Duodenal mucosa (tissue), 2 donors: ENCODE results near the gene SPRY4.

Experiments used
- H3K27ac ChIP-seq: one replicate; pipeline ENCODE4 v1.7.0; 2013; ENCODE audit warnings: low read depth, low read length
- H3K27me3 ChIP-seq, 2 donors: one replicate each; pipeline ENCODE4 v1.7.0; 2013; ENCODE audit warnings: low read length in 2 of 2, control low read depth in 1 of 2; ENCODE audit not compliant: insufficient read depth in 2 of 2, control insufficient read depth in 1 of 2
- H3K36me3 ChIP-seq, 2 donors: one replicate each; pipeline ENCODE4 v1.7.0; 2013; ENCODE audit warnings: low read length in 2 of 2, control low read depth in 1 of 2; ENCODE audit not compliant: insufficient read depth in 2 of 2, control insufficient read depth in 1 of 2
- H3K4me1 ChIP-seq, 2 donors: one replicate each; pipeline ENCODE4 v1.7.0; 2013; ENCODE audit warnings: low read length in 2 of 2, control low read depth in 1 of 2; ENCODE audit not compliant: insufficient read depth in 2 of 2, control insufficient read depth in 1 of 2
- H3K4me3 ChIP-seq, 2 donors: one replicate each; pipeline ENCODE4 v1.7.0; 2013; ENCODE audit warnings: low read length in 2 of 2, low read depth in 1 of 2
- H3K9ac ChIP-seq, 2 donors: one replicate each; pipeline ENCODE4 v1.7.0; 2013; ENCODE audit warnings: low read length in 2 of 2, low read depth in 1 of 2
- H3K9me3 ChIP-seq, 2 donors: one replicate each; pipeline ENCODE4 v1.7.0; 2013; ENCODE audit warnings: low read length in 2 of 2, control low read depth in 1 of 2; ENCODE audit not compliant: control insufficient read depth in 1 of 2

The SPRY4 gene

DNA sequence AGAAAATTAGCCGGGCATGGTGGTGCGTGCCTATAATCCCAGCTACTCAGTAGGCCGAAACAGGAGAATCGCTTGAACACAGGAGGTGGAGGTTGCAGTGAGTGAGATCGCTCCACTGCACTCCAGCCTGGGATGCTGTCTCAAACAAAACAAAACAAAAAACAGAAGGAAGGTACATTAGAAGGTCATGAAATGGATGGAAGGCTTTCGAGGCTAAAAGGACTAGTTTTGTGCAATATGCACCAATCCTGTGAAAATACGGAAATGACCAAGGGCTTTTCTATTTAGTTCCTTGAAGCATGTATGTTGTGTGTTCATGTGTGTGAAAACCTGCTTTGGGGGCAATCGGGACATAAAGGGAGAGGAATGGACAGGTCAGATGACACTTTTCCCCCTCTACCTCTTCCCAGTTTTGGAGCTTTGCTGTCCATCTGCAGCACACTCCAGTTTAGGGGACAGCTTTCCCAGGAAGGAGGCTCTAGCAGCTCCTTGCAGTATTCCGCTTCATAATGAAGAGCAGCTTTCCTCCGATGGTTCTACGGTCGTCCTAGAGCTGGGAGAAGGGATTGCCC is 15.0 kb downstream of the SPRY4 start:
- Histone ChIP-seq H3K4me1 (peaks cover 21 to 31% of the 10 kb centered on the region in 2 donors), H3K4me3 (no peak overlapping the region), H3K9ac (no peak overlapping the region), H3K27me3 (no peaks in the 10 kb centered on the region), H3K9me3 (no peaks in the 10 kb centered on the region), H3K27ac (no peak overlapping the region), H3K36me3 (peaks cover 4 to 39% of the 10 kb centered on the region in 2 donors)

DNA sequence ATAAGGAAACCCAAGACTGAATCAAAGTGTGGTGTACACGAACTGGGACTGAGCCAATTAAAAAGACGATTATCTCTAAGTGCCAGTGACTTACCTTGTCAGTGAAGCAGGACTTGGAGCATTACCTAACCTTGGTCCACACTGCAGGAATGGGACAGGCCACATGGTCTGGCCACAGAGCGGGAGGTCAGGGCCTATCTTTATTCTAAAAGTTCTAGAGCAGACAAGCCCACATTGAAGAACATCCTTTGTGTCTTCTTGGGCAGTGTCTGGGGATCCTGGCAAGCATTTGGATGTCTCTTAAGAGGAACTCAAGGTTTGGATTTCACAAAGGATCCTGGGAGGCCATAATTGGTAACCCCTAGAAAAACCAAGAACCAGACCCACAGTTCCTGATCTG is 16.5 kb downstream of the SPRY4 start:
- Histone ChIP-seq H3K9me3 (no peaks in the 10 kb centered on the region), H3K36me3 (peaks cover 4 to 28% of the 10 kb centered on the region in 2 donors), H3K27me3 (no peaks in the 10 kb centered on the region), H3K9ac (no peak overlapping the region), H3K4me1 (peaks cover 30 to 33% of the 10 kb centered on the region in 2 donors), H3K27ac (no peak overlapping the region), H3K4me3 (no peak overlapping the region)

DNA sequence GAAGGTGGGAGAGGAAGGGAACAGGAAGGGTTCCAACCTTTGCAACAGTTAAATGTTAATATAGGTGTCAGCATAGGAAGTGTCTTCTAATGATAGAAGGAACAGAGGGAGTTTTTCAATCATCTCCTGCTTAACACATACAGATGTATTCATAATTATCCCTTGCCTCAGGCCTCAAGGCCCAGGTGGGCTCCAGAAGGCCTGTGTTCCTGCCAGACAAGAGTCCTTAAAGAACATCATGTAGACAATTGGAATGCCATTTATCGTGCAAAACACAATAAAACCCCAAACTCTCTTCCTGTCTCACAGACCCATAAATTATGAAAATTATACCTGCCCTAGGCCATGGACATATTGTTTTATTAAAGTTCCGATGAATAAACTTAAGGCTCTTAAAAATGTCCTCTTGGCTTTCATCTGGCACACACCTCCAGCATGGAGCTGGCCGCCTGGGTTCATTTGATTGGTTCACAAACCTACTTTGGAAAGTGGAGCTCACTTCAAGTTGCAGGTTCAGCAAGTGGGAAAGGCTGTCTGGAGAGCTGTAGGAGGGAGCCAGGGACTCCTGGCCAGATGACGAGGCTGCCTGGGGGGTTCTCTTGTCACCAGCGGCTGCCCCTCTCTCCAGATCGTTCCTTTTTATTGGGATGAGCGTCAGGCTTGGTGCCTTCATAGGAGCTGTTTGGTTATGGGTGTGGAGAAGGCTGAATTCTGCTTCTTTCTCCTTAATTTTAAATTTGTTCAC is 17.5 kb downstream of the SPRY4 start:
- peaks cover 30 to 33% of the 10 kb centered on the region in 2 donors for H3K4me1 ChIP-seq
- H3K27ac ChIP-seq: no peak overlapping the region
- no peak overlapping the region for H3K9ac ChIP-seq
- no peaks in the 10 kb centered on the region for H3K9me3 ChIP-seq
- H3K4me3 ChIP-seq: no peak overlapping the region
- H3K36me3 ChIP-seq: peaks cover 4 to 18% of the 10 kb centered on the region in 2 donors
- no peaks in the 10 kb centered on the region for H3K27me3 ChIP-seq

DNA sequence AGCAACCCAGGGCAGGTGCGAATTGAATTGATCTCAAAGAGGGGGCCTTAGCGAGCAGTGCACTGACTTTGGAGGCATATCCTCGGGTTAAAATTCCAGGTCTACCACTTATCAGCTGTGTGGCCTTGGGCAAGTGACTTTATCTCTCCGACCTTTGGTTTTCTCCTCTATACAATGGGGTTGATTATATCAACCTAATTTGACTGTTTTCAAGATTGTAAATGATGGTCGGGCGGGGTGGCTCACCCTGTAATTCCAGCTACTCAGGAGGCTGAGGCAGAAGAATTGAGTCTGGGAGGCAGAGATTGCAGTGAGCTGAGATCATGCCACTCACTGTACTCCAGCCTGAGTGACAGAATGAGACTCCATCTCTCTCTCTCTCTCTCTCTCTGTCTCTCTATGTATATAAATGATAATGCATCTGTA is 18.7 kb downstream of the SPRY4 start:
- H3K27ac ChIP-seq: no peak overlapping the region
- H3K36me3 ChIP-seq: peaks cover 4 to 6% of the 10 kb centered on the region in 2 donors
- H3K9me3 ChIP-seq: no peaks in the 10 kb centered on the region
- no peak overlapping the region for H3K9ac ChIP-seq
- peaks cover 43 to 45% of the 10 kb centered on the region in 2 donors for H3K4me1 ChIP-seq
- no peak overlapping the region for H3K4me3 ChIP-seq
- H3K27me3 ChIP-seq: no peaks in the 10 kb centered on the region

DNA sequence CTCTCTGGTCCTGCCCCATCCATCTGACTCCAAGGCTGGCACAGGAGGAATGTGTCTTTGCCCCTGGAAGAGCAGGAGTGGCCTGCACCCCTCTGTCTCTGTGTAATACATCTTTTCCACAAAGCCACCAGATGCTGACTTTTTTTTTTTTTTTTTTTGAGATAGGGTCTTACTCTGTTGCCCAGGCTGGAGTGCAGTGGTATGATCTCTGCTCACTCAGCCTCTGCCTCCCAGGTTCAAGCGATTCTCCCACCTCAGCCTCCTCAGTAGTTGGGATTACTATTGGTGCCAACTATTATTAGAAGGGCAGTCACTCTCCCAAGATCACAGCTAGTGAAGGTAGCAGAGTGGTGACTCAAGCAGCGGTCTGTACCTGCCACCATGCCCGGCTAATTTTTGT is 19.6 kb downstream of the SPRY4 start:
- Histone ChIP-seq H3K27me3 (no peaks in the 10 kb centered on the region), H3K36me3 (no peaks in the 10 kb centered on the region), H3K4me3 (no peak overlapping the region), H3K9me3 (no peaks in the 10 kb centered on the region), H3K27ac (no peak overlapping the region), H3K4me1 (peaks cover 43 to 46% of the 10 kb centered on the region in 2 donors), H3K9ac (no peak overlapping the region)

DNA sequence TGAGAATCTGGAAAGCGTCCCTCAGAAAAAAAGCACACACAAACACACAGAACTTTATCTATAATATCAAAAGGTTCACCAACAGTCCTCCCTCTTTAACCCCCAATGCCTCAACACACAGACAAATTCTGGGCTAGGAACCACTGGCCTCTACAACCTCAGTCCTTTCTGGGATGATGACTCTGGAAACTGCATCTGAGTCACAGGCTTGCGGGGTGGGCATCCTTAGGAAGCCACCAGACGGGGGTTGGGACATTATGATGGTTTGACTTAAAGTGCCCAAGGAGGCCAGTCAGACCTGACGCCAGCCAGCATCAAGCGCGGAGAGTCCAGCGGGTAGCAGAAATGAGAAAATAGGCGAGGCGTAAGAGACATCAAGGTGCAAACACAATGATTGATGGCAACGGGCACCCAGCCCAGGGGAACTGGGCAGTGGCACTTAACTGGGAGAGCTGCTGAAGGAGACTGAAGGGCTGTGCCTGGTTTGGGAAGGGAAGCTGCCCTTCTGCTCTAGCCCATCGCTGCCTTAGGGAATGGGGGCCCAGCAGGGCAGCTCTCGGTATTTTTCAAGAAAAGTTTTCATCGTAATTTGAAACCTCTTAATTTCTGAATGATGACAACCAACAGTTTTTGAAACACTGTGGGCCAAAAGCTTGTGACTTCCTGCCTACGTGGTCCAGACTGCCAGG is 20.7 kb downstream of the SPRY4 start:
- no peaks in the 10 kb centered on the region for H3K36me3 ChIP-seq
- no peak overlapping the region for H3K9ac ChIP-seq
- no peaks in the 10 kb centered on the region for H3K27me3 ChIP-seq
- H3K9me3 ChIP-seq: no peaks in the 10 kb centered on the region
- no peak overlapping the region for H3K4me3 ChIP-seq
- H3K27ac ChIP-seq: no peak overlapping the region
- peaks cover 45 to 46% of the 10 kb centered on the region in 2 donors for H3K4me1 ChIP-seq

DNA sequence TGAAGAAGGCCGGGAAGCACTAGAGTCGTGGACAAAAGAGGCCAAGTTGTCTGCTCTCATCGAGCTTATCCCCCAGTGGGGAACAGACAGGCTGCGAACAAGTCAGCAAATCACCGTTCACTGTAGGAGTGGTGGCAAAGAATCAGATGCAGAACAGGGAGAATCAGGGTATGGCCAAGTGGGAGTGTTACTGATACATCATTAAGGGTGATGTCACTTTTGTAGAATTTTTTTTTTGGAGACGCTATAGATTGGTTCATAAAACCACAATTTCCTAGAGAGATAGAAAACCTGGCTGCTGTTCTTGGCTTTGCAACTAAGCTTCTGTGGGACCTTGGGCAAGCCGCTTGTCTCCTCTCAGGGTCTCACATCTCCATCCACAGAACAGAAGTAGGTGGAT is 21.3 kb downstream of the SPRY4 start:
- H3K36me3 ChIP-seq: no peaks in the 10 kb centered on the region
- no peak overlapping the region for H3K4me3 ChIP-seq
- no peak overlapping the region for H3K9ac ChIP-seq
- H3K4me1 ChIP-seq: peaks cover 46 to 48% of the 10 kb centered on the region in 2 donors
- no peaks in the 10 kb centered on the region for H3K27me3 ChIP-seq
- H3K9me3 ChIP-seq: no peaks in the 10 kb centered on the region
- H3K27ac ChIP-seq: no peak overlapping the region

DNA sequence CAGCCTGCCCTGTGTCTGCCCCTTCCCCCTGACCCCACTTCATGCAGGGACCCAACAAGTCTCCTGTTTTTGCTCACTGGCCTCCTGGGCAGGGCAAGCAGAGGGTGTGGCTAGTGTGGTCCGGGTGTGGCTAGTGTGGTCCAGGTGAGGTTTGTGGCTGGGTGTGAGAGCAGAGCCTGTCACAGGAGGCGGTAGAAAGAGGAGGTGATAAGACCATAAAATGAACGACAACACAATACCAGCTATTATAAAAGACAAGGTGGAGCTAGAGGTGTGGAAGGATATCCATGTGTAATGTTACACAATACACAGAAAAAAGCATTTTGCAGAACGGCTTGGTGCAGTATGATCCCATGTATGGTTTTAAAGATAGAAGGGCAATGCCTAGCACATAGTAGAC is 23.3 kb downstream of the SPRY4 start:
- Histone ChIP-seq H3K27ac (no peak overlapping the region), H3K9me3 (no peaks in the 10 kb centered on the region), H3K4me3 (no peak overlapping the region), H3K36me3 (no peaks in the 10 kb centered on the region), H3K27me3 (no peaks in the 10 kb centered on the region), H3K4me1 (peaks cover 39 to 43% of the 10 kb centered on the region in 2 donors), H3K9ac (no peak overlapping the region)

DNA sequence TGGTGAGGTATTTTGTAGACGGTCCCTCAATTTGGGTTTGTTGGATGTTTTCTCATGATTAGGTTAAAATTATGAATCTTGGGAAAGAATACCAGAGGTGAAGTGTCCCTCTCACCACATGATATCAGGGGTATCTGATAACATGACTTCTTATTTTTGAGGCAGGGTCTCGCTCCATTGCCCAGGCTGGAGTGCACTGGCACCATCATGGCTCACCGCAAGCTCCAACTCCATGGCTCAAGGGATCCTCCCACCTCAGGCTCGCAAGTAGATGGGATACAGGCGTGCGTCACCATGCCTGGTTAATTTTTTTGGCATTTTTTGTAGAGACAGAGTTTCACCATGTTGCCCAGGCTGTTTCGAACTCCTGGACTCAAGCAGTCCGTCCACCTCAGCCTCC is 24.1 kb downstream of the SPRY4 start:
- no peak overlapping the region for H3K27ac ChIP-seq
- no peaks in the 10 kb centered on the region for H3K36me3 ChIP-seq
- H3K4me1 ChIP-seq: peaks cover 30 to 34% of the 10 kb centered on the region in 2 donors
- no peak overlapping the region for H3K9ac ChIP-seq
- no peaks in the 10 kb centered on the region for H3K9me3 ChIP-seq
- H3K27me3 ChIP-seq: no peaks in the 10 kb centered on the region
- no peak overlapping the region for H3K4me3 ChIP-seq

DNA sequence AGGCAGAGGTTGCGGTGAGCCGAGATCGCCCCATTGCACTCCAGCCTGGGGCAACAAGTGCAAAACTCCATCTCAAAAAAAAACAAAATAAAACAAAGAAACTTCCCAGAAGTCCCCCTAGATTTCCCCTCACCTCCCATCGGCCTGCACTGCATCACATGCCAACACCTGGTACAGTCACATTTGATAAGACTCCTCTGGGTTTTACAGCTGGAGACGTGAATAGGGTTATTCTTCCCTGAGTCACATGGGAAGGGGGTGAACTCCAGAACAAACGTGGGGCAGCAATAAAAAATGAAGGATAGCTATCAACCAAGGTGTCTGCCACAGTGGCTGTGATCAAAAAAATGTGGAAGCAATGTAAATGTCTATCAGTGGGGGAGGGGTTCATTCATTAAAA is 26.0 kb downstream of the SPRY4 start:
- Histone ChIP-seq H3K27me3 (no peaks in the 10 kb centered on the region), H3K36me3 (no peaks in the 10 kb centered on the region), H3K4me3 (no peak overlapping the region), H3K27ac (no peak overlapping the region), H3K9me3 (no peaks in the 10 kb centered on the region), H3K4me1 (peaks cover 13 to 18% of the 10 kb centered on the region in 2 donors), H3K9ac (no peak overlapping the region)
